Transverse colon (tissue), 4 donors: ENCODE results near the gene HBS1L. TPM values are rescaled to one million over a fixed set of nuclear protein-coding genes. Genes with fewer than 3 reads are reported as not detected.

Source experiments
- DNase-seq: peaks from one replicate; pipeline ENCODE4 v3.0.0-alpha.2; 2019
- H3K27ac ChIP-seq, 4 donors: fragments of 200-600 bp; sonication (generic); 2 replicates each; pipeline ENCODE4 v1.5.1; 2016 to 2018; ENCODE audit warnings: inconsistent platforms in 4 of 4
- H3K27me3 ChIP-seq: fragments of 200-600 bp; sonication (generic); 2 replicates; pipeline ENCODE4 v1.5.1; 2017; ENCODE audit warnings: inconsistent platforms
- H3K36me3 ChIP-seq, 4 donors: fragments of 200-600 bp; sonication (generic); 2 replicates each; pipeline ENCODE4 v1.5.1; 2017 to 2019; ENCODE audit warnings: inconsistent platforms in 4 of 4
- H3K4me1 ChIP-seq, 4 donors: fragments of 200-600 bp; sonication (generic); 2 replicates each; pipeline ENCODE4 v1.5.1; 2017 to 2020; ENCODE audit warnings: inconsistent platforms in 4 of 4
- H3K4me3 ChIP-seq, 4 donors: fragments of 200-600 bp; sonication (generic); 1 replicate in 1 of 4; 2 replicates in 3 of 4; pipeline versions ENCODE4 v1.5.1 to v1.6.1; 2017 to 2019; ENCODE audit warnings: inconsistent platforms in 4 of 4
- H3K9me3 ChIP-seq, 2 donors: fragments of 200-600 bp; sonication (generic); 2 replicates each; pipeline ENCODE4 v1.5.1; 2017 to 2019; ENCODE audit warnings: inconsistent platforms in 2 of 2
- EP300 ChIP-seq: sonication (generic); formaldehyde crosslinking; IDR thresholded peaks from one replicate; pipeline ENCODE4 v1.6.1; 2017; ENCODE audit warnings: antibody characterized with exemption, low read depth
- POLR2A ChIP-seq: fragments of 450-650 bp; IDR thresholded peaks from one replicate; pipeline ENCODE4 v1.6.1; 2016; ENCODE audit warnings: antibody characterized with exemption, mild to moderate bottlenecking, moderate library complexity
- POLR2AphosphoS5 ChIP-seq, 3 donors: sonication (generic); formaldehyde crosslinking; IDR thresholded peaks; one replicate each; pipeline ENCODE4 v1.6.1; 2016; ENCODE audit warnings: antibody characterized with exemption in 3 of 3
- WGBS, 2 donors: methylation state at CpG; one replicate each; pipeline ENCODE4 v1.1.5; 2018; ENCODE audit warnings: low coverage in 1 of 2; 5-methylcytosine and 5-hydroxymethylcytosine counted together
- in situ Hi-C, 4 donors: fragments of 200-750 bp; cut with MboI; loops; one replicate each; pipeline versions ENCODE4 v1.15.0 to v1.15.1; 2017; ENCODE audit warnings: low sequenced_read_pairs in 3 of 4, low pct_ligation_motif_present in 1 of 4, low pct_unique_long_range_greater_than_20kb in 1 of 4
- intact Hi-C: fragments of 100-400 bp; cut with DNase I; formaldehyde crosslinking; loops from one replicate; pipeline ENCODE4 v1.15.1; 2023; ENCODE audit warnings: low total_unique reads
- total RNA-seq, 4 donors: library from RNA; depleted of rRNA; stranded (reverse); fragments of >200 nt; gene quantifications; one replicate each; pipeline ENCODE4 v1.1.0, GENCODE V29; 2016
- TF ChIP-seq, protein P1 (sequence below), 5 experiments: fragments of 200-600 bp in 3 of 5; fragments of 450-650 bp in 2 of 5; sonication (generic) in 3 of 5; IDR thresholded peaks; 1 replicate in 2 of 5; 2 replicates in 3 of 5; pipeline ENCODE4 v1.5.1; 2016 to 2017; ENCODE audit warnings: antibody characterized with exemption in 5 of 5, inconsistent platforms in 3 of 5, mild to moderate bottlenecking in 2 of 5, moderate library complexity in 1 of 5

Gene HBS1L
- total RNA-seq, 4 donors from 2014 or later: 18.9 to 33.2 (median 27.1) TPM

DNA sequence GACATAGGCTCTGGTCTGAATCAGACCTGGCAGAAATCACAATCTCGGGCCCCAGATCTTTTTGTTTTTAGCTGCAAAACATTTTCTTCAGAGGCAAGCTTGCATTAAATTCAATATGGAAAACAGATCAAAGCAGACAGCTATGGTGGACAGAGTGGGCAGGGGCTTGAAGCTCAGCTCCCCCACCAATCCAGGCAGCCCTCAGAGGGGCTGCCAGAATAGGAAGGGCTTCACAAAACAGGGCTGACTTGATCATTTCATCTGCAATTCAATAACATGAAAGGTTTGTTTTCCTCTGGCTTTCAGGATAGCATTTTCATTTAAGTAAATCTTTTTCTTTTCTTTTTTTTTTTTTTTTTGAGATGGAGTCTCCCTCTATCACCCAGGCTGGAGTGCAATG, 55.5 kb downstream of the HBS1L start:
- Histone ChIP-seq H3K27ac (no peak overlapping the region), H3K36me3 (peaks cover 0 to 11% (median 0%) of the 10 kb centered on the region in 4 donors), H3K27me3 (no peaks in the 10 kb centered on the region), H3K4me3 (no peak overlapping the region), H3K9me3 (no peaks in the 10 kb centered on the region), H3K4me1 (peaks cover 0 to 8% (median 3%) of the 10 kb centered on the region in 4 donors)
- in situ Hi-C loops: no loop called here
- no peak for DNase-seq
- TF ChIP-seq, protein P1, sequence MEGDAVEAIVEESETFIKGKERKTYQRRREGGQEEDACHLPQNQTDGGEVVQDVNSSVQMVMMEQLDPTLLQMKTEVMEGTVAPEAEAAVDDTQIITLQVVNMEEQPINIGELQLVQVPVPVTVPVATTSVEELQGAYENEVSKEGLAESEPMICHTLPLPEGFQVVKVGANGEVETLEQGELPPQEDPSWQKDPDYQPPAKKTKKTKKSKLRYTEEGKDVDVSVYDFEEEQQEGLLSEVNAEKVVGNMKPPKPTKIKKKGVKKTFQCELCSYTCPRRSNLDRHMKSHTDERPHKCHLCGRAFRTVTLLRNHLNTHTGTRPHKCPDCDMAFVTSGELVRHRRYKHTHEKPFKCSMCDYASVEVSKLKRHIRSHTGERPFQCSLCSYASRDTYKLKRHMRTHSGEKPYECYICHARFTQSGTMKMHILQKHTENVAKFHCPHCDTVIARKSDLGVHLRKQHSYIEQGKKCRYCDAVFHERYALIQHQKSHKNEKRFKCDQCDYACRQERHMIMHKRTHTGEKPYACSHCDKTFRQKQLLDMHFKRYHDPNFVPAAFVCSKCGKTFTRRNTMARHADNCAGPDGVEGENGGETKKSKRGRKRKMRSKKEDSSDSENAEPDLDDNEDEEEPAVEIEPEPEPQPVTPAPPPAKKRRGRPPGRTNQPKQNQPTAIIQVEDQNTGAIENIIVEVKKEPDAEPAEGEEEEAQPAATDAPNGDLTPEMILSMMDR (IDR thresholded peaks at IDR 0.05): no peak
- TF ChIP-seq POLR2A (no peak), POLR2AphosphoS5 (IDR thresholded peaks at IDR 0.05) (no peak), EP300 (no peak)
- 83 to 90% methylated on average over 1 of the region's 1 CpG for WGBS, 2 donors
- intact Hi-C loops: no loop called here

DNA sequence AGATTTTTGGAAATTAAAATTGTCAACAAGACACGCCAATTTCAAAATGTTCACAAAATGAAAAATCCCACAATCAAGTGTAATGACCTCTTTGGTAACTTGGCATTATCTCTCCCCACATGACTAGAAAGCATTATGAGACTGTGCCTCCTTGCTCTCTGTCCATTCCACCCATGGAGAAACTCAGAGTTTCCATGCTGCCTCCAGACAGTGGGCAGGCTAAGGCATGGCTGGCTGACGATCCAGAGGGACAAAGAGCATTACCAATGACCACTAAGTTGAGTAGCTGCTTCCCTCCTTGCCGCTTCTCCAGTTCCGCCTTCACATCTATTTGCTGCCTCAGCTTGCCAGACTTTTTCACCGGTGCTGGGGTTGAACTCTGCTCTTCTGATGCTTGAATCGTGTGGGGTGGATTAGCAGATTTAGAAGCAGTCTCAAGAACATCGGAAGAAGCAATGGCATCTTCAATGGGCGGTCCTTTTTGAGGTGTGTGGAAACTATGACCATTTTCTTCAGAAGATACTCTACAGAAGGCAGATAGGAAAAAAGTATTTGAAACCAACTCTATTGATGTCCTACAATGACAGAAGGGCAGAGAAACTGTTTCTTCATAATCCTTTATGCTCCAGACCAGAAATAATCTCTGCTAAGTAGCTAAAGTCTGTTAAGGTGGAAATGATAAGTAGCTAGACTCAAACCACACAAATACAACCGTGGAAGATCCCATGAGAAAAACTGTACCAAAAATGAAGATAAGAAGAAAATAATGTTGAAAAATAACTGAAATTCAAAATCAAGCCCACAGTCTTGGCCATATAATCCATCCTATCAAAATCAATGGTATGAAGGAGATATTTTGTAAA, 57.3 kb downstream of the HBS1L start:
- in situ Hi-C loops (no loop called here), intact Hi-C loops (no loop called here)
- WGBS, 2 donors: 95 to 96% methylated on average over 5 to 9 of the region's 9 CpGs
- no peak for DNase-seq
- TF ChIP-seq POLR2A (no peak), POLR2AphosphoS5 (IDR thresholded peaks at IDR 0.05) (no peak), EP300 (no peak)
- TF ChIP-seq, protein P1 (IDR thresholded peaks at IDR 0.05): no peak
- H3K9me3 ChIP-seq: no peaks in the 10 kb centered on the region
- H3K4me3 ChIP-seq: no peak overlapping the region
- peaks cover 0 to 8% (median 3%) of the 10 kb centered on the region in 4 donors for H3K4me1 ChIP-seq
- peaks cover 0 to 12% (median 6%) of the 10 kb centered on the region in 4 donors for H3K36me3 ChIP-seq
- H3K27ac ChIP-seq: no peak overlapping the region
- H3K27me3 ChIP-seq: no peaks in the 10 kb centered on the region

DNA sequence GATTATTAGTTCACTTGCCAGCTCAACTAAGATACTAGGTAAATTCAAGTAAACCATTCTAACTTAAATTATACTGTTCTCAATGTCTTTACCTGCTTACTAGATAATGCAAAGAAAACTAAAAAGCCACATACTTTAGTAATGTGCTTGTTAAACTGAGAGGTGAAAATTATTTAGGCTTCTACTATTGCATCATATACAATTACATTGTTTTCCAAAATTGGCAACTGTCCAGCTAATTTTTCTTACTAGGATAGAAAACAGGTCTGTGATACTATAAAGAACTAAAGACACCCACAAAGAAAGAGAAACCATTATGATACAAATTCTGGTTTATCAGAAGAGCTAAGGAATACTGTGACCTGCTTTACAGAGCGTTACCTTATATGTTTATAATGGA, 59.1 kb downstream of the HBS1L start:
- Histone ChIP-seq H3K9me3 (no peaks in the 10 kb centered on the region), H3K27ac (no peak overlapping the region), H3K4me1 (peaks cover 0 to 8% (median 3%) of the 10 kb centered on the region in 4 donors), H3K36me3 (peaks cover 0 to 12% (median 5%) of the 10 kb centered on the region in 4 donors), H3K4me3 (no peak overlapping the region), H3K27me3 (no peaks in the 10 kb centered on the region)
- DNase-seq: no peak
- WGBS, 2 donors: 71 to 78% methylated on average over 1 of the region's 1 CpG
- in situ Hi-C loops (no loop called here), intact Hi-C loops (no loop called here)
- TF ChIP-seq POLR2A (no peak), EP300 (no peak), POLR2AphosphoS5 (IDR thresholded peaks at IDR 0.05) (no peak)
- TF ChIP-seq, protein P1 (IDR thresholded peaks at IDR 0.05): no peak

DNA sequence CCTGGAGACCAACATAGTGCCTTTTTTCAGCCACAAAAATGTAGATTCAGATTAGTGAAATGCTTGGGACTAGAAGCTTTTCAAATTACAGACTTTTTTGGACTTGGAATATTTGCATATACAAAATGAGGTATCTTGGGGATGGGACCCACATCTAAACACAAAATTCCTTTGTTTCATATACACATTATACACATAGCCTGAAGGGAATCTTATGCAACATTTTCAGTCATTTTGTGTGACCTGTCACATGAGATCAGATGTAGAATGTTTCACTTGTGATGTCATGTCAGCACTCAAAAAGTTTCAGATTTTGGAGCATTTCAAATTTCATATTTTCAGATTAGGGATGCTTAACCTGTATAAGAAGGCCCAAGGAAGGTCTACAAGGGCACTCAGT, 60.2 kb downstream of the HBS1L start:
- intact Hi-C loops (loop anchor here (5.0 kb wide), 1 partner anchor 978 kb away; no protein-coding TSS in a partner anchor), in situ Hi-C loops (no loop called here)
- no peak for DNase-seq

More for the DNA sequence above, 60.2 kb downstream of the HBS1L start:
- Histone ChIP-seq H3K27me3 (no peaks in the 10 kb centered on the region), H3K9me3 (no peaks in the 10 kb centered on the region), H3K4me3 (no peak overlapping the region), H3K36me3 (peaks cover 0 to 12% (median 4%) of the 10 kb centered on the region in 4 donors), H3K4me1 (peaks cover 0 to 8% (median 3%) of the 10 kb centered on the region in 4 donors), H3K27ac (no peak overlapping the region)
- TF ChIP-seq EP300 (no peak), POLR2AphosphoS5 (IDR thresholded peaks at IDR 0.05) (no peak)
